Measurements from ENCODE around the gene EME1. TPM values are rescaled to one million over a fixed set of nuclear protein-coding genes. Genes with fewer than 3 reads are reported as not detected.

EME1 gene
- total and polyA plus RNA-seq, 12 donors: 0.18 to 5.2 (median 0.67) TPM

DNA sequence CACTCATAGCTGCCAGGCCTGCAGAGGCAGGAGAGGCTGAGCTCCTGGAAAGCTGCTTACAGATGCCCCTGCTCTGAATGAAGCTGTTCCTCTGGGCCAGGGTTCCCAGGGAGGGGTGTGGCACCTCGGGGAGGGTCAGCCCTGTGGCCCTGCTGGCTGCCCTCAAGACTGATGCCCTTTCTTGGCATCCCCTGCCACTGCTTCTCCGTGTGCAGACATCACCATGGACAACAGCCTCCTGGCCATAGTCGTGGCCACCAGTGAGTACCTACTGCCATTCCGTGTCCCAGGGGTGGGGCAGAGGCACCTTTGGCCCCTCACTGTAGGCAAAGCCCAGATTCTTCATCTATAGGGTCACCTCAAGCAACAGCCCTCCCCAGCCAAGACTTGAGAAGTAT, 9.0 kb upstream of the EME1 start:
- intact Hi-C loops (cut with DNase I): loop anchor here in 1 of 2 donors (5.0 kb wide), 1 partner anchor 33 kb away; the partner anchor contains the start of gene LRRC59
- TF ChIP-seq, protein P1, sequence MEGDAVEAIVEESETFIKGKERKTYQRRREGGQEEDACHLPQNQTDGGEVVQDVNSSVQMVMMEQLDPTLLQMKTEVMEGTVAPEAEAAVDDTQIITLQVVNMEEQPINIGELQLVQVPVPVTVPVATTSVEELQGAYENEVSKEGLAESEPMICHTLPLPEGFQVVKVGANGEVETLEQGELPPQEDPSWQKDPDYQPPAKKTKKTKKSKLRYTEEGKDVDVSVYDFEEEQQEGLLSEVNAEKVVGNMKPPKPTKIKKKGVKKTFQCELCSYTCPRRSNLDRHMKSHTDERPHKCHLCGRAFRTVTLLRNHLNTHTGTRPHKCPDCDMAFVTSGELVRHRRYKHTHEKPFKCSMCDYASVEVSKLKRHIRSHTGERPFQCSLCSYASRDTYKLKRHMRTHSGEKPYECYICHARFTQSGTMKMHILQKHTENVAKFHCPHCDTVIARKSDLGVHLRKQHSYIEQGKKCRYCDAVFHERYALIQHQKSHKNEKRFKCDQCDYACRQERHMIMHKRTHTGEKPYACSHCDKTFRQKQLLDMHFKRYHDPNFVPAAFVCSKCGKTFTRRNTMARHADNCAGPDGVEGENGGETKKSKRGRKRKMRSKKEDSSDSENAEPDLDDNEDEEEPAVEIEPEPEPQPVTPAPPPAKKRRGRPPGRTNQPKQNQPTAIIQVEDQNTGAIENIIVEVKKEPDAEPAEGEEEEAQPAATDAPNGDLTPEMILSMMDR (IDR thresholded peaks at IDR 0.05): no peak
- TF ChIP-seq POLR2A (IDR thresholded peaks at IDR 0.05): no peak
- no peak for DNase-seq
- H3K36me3 ChIP-seq (replicated peaks in 1 of 2): peaks cover 0 to 40% of the 10 kb centered on the region in 2 donors
- 41 to 61% (median 50%) methylated on average over 3 to 4 of the region's 4 CpGs for WGBS, 4 donors
- no peaks in the 10 kb centered on the region for H3K27me3 ChIP-seq
- no peak overlapping the region for H3K27ac ChIP-seq
- peaks cover 6 to 14% of the 10 kb centered on the region in 2 donors for H3K4me1 ChIP-seq (replicated peaks in 1 of 2)
- H3K4me3 ChIP-seq: no peak overlapping the region
- no peaks in the 10 kb centered on the region for H3K9me3 ChIP-seq (replicated peaks in 1 of 3)

DNA sequence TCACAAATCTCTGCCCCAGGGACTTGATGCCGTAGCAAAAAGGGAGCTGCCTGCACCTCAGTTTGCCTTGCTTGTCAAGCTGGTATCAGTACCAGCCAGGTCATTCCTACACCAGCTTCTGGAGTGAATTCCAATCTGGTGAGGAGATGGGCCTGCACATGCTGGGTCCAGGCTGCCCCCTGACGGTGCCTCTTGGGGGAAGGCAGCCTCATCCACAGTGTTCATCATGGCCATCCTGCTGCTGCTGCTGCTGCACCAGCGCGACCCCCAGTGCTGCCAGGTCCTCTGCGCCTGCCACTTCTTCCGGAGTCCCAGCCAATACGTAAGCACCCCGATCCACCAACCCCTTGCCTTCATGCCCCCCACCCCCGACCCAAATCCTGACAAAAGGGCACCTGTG, 8.3 kb upstream of the EME1 start:
- Histone ChIP-seq H3K4me3 (no peak overlapping the region), H3K36me3 (replicated peaks in 1 of 2) (peaks cover 0 to 45% of the 10 kb centered on the region in 2 donors), H3K9me3 (replicated peaks in 1 of 3) (no peaks in the 10 kb centered on the region), H3K27ac (no peak overlapping the region), H3K27me3 (no peaks in the 10 kb centered on the region), H3K4me1 (replicated peaks in 1 of 2) (peaks cover 0 to 8% of the 10 kb centered on the region in 2 donors)
- TF ChIP-seq, protein P1 (IDR thresholded peaks at IDR 0.05): no peak
- no peak for TF ChIP-seq POLR2A (IDR thresholded peaks at IDR 0.05)
- peak in 2 of 7 donors; percentile 8 to 10 for DNase-seq
- WGBS, 4 donors: 82 to 96% (median 87%) methylated on average over 7 to 9 of the region's 9 CpGs
- intact Hi-C loops (cut with DNase I): loop anchor here (5.0 kb wide), 2 partner anchors 33 to 113 kb away; partner anchors contain the start of genes LRRC59 (in 1 of the 2) and RSAD1 (in 1 of the 2)

DNA sequence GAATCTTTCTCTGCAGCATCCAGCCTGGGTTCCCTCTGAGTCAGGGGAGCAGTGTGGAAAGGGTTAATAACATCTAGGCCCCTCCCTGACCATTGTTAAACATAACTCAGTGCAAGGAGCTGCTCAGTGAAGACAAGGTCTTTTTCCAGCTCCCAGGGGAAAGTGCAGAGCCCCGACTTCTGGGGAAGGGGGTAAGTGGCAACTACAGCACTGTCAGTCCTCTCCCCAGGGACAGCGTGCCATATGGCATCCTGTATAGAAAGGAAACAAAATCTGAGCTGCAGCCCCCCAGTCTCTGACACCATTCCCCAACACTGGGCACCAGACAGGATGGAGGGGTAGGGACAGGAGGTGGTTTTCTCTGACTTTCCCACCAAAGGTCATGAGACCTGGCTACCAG, 7.9 kb upstream of the EME1 start:
- WGBS, 4 donors: 58 to 66% (median 61%) methylated on average over 2 of the region's 2 CpGs
- no peaks in the 10 kb centered on the region for H3K9me3 ChIP-seq (replicated peaks in 1 of 3)
- intact Hi-C loops (cut with DNase I): loop anchor here in 1 of 2 donors (5.0 kb wide), 1 partner anchor 112 kb away; the partner anchor contains the start of gene RSAD1
- H3K4me3 ChIP-seq: no peak overlapping the region
- no peaks in the 10 kb centered on the region for H3K27me3 ChIP-seq
- TF ChIP-seq, protein P1 (IDR thresholded peaks at IDR 0.05): no peak
- TF ChIP-seq POLR2A (IDR thresholded peaks at IDR 0.05): no peak
- peaks cover 0 to 7% of the 10 kb centered on the region in 2 donors for H3K4me1 ChIP-seq (replicated peaks in 1 of 2)
- H3K36me3 ChIP-seq (replicated peaks in 1 of 2): peaks cover 0 to 49% of the 10 kb centered on the region in 2 donors
- no peak overlapping the region for H3K27ac ChIP-seq
- DNase-seq: peak in 1 of 7 donors; percentile 7

DNA sequence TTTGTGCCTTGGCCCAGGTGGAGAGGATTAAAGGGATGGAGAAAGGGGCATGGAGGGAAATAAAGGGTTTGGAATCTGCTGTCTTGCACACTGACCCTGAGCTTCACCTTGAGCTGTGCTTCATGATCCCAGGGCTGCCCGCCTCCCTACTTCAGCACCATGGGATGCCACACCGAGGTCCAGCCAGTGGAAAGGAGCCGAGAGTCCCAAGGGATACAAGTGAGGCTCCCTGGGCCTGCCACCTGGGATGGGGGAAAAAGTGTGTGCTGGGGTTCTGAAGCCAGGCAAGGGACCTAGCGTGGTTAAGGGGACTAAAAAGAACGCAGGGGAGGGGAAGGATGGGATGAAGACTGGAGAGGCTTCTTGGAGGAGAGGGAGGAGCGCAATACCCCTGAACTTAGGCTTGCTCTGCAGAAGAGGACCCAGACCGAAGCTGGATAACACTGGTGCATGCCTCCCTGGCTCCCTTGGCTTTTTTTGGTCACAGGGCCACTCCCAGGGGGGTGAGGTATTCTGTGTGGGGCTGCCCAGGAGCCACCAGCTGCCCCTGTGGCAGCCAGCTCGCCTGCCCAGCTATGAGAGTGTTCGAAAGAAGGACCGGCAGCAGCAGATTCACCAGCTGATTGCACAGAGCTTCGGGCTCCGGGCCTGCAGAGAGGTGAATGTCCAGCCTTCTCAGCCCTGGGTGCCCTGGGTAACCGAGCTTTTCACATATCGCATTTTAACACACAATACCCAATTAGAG, 7.2 kb upstream of the EME1 start:
- peak in 2 of 7 donors; percentile 11 to 16 for DNase-seq
- no peak overlapping the region for H3K4me3 ChIP-seq
- TF ChIP-seq POLR2A (IDR thresholded peaks at IDR 0.05): no peak
- TF ChIP-seq, protein P1 (IDR thresholded peaks at IDR 0.05): no peak
- no peaks in the 10 kb centered on the region for H3K27me3 ChIP-seq
- whole genome bisulfite sequencing, 4 donors: 75 to 95% (median 89%) methylated on average over 7 to 14 of the region's 14 CpGs
- no peaks in the 10 kb centered on the region for H3K9me3 ChIP-seq (replicated peaks in 1 of 3)
- H3K36me3 ChIP-seq (replicated peaks in 1 of 2): peaks cover 0 to 56% of the 10 kb centered on the region in 2 donors
- peaks cover 0 to 7% of the 10 kb centered on the region in 2 donors for H3K4me1 ChIP-seq (replicated peaks in 1 of 2)
- H3K27ac ChIP-seq: no peak overlapping the region
- intact Hi-C loops (cut with DNase I): loop anchor here in 1 of 2 donors (5.0 kb wide), 1 partner anchor 111 kb away; the partner anchor contains the start of gene RSAD1
